ENCODE results near the gene HOXA13. TPM values are rescaled to one million over a fixed set of nuclear protein-coding genes. Genes with fewer than 3 reads are reported as not detected.

Gene HOXA13
- total RNA-seq, 1 experiment from 2014 or later, result not detected

DNA sequence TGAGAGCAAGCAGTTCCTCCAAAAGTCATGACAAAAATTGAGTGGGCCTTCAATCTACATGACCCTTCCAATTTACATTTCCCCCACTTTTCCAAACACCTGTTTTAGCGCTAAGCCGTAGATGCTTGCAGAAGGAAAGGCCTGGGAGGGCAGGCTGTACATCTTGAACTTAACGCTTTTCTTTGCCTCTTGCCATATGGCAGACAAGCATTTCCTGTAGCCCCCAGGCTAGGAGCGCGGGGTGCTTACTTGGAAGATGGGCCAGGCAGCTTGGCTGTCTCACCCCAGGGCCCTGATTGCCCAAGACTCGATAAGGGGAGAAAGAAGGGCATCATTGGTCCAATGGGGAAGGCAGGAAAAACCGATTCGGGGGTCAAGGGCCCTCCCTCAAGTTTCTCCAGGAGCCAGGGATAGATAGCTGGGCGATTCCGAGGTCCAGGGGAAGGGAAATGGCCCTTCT lies 27.5 kb downstream of the HOXA13 start:
- H3K27me3 ChIP-seq (ENCODE audit: insufficient read depth, low read length), result peaks cover 97% of the 10 kb centered on the region
- H2AFZ ChIP-seq (ENCODE audit: low read length), result no peak overlapping the region
- no peak overlapping the region for H3K56ac ChIP-seq (ENCODE audit: insufficient read length, low read depth, low read length)
- H3K23me2 ChIP-seq (ENCODE audit: insufficient read length, low read depth, low read length, poor library complexity, severe bottlenecking), result no peaks in the 10 kb centered on the region
- no peak overlapping the region for H3K9ac ChIP-seq (ENCODE audit: extremely low read depth, insufficient read length, low read length)
- H3K4ac ChIP-seq (ENCODE audit: low read depth, low read length), result no peak overlapping the region
- no peak overlapping the region for H2BK12ac ChIP-seq (ENCODE audit: insufficient read length, low read depth, low read length)
- H3T11ph ChIP-seq (ENCODE audit: low read length), result no peak overlapping the region
- no peak overlapping the region for H3K23ac ChIP-seq (ENCODE audit: insufficient read length, low read depth, low read length)
- H2BK20ac ChIP-seq (ENCODE audit: low read depth, low read length, poor library complexity, severe bottlenecking), result no peak overlapping the region
- DNase-seq, result peak; percentile 30
- H4K20me1 ChIP-seq (ENCODE audit: control insufficient read depth, insufficient read depth, insufficient read length), result no peaks in the 10 kb centered on the region
- no peaks in the 10 kb centered on the region for H3K79me1 ChIP-seq (ENCODE audit: insufficient read depth, low read depth, low read length, poor library complexity, severe bottlenecking)
- H3K9me3 ChIP-seq (ENCODE audit: control insufficient read depth, low read depth, low read length), result no peaks in the 10 kb centered on the region
- Mint-ChIP-seq H3K9me3 (peaks cover 4 to 20% of the 10 kb centered on the region in 2 experiments; a peak in 4 of 5 replicates), H3K27me3 (ENCODE audit: low read depth) (peaks cover 98% of the 10 kb centered on the region), H3K36me3 (ENCODE audit: insufficient read depth in 1 of 3, low read depth in 3 of 3) (no peaks in the 10 kb centered on the region; a peak in 1 of 7 replicates), H3K4me1 (peaks cover 0 to 3% of the 10 kb centered on the region in 2 experiments; a peak in 2 of 4 replicates), H3K4me3 (peak overlapping the region in 1 of 2 experiments; percentile 32; a peak in 1 of 5 replicates), H3K27ac (no peak overlapping the region)
- no peak overlapping the region for H2BK5ac ChIP-seq (ENCODE audit: insufficient read length, low read length)
- no peak overlapping the region for H4K8ac ChIP-seq (replicated peaks; ENCODE audit: insufficient read length, low read depth, low read length)
- no peak overlapping the region for H2BK15ac ChIP-seq (ENCODE audit: low read depth, low read length)
- H4K5ac ChIP-seq (ENCODE audit: insufficient read length, low read depth, low read length), result no peak overlapping the region
- TF ChIP-seq, protein P1, sequence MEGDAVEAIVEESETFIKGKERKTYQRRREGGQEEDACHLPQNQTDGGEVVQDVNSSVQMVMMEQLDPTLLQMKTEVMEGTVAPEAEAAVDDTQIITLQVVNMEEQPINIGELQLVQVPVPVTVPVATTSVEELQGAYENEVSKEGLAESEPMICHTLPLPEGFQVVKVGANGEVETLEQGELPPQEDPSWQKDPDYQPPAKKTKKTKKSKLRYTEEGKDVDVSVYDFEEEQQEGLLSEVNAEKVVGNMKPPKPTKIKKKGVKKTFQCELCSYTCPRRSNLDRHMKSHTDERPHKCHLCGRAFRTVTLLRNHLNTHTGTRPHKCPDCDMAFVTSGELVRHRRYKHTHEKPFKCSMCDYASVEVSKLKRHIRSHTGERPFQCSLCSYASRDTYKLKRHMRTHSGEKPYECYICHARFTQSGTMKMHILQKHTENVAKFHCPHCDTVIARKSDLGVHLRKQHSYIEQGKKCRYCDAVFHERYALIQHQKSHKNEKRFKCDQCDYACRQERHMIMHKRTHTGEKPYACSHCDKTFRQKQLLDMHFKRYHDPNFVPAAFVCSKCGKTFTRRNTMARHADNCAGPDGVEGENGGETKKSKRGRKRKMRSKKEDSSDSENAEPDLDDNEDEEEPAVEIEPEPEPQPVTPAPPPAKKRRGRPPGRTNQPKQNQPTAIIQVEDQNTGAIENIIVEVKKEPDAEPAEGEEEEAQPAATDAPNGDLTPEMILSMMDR (conservative IDR thresholded peaks at IDR 0.05), result no peak
- no peak overlapping the region for H4K91ac ChIP-seq (ENCODE audit: insufficient read length, low read depth, low read length)
- no peaks in the 10 kb centered on the region for H3K4me1 ChIP-seq (ENCODE audit: insufficient read depth, low read length)
- H3K4me2 ChIP-seq (ENCODE audit: insufficient read depth, insufficient read length, low read length), result no peak overlapping the region
- H3K27ac ChIP-seq (ENCODE audit: insufficient read length, low read depth, low read length), result no peak overlapping the region
- no peak overlapping the region for H2BK120ac ChIP-seq (ENCODE audit: low read depth, low read length, poor library complexity, severe bottlenecking)
- no peak overlapping the region for H3K18ac ChIP-seq (ENCODE audit: insufficient read length, low read depth, low read length)
- no peak overlapping the region for H3K14ac ChIP-seq (ENCODE audit: insufficient read depth, low read length)
- WGBS (ENCODE audit: extremely low coverage, insufficient read length, low lambda C conversion rate), result no CpG with 5 or more reads among the region's 10 CpGs
- no peak overlapping the region for H2AK5ac ChIP-seq (ENCODE audit: insufficient read length, low read length)
- no peaks in the 10 kb centered on the region for H3K79me2 ChIP-seq (ENCODE audit: insufficient read depth, low read length)

Measured in H9 (cell line).